ENCODE results near the gene APLNR.

APLNR gene

GRCh38 chr11:57219021-57219627, 17.9 kb downstream of the APLNR start:
- DNase-seq (ENCODE audit: extremely low read depth in 1 of 2, low read depth in 1 of 2) = no peak

GRCh38 chr11:57217053-57217452, 20.0 kb downstream of the APLNR start:
- no peak for DNase-seq (ENCODE audit: extremely low read depth in 1 of 2, low read depth in 1 of 2)

- DNase-seq (ENCODE audit: extremely low read depth in 1 of 2, low read depth in 1 of 2) = no peak
Observed at GRCh38 chr11:57216463-57216862, 20.6 kb downstream of the APLNR start.

GRCh38 chr11:57214494-57214893, 22.6 kb downstream of the APLNR start:
- no peak for DNase-seq (ENCODE audit: extremely low read depth in 1 of 2, low read depth in 1 of 2)

- DNase-seq (ENCODE audit: extremely low read depth in 1 of 2, low read depth in 1 of 2) = no peak
Observed at GRCh38 chr11:57214098-57214417, 23.0 kb downstream of the APLNR start.

GRCh38 chr11:57213342-57214097, 23.5 kb downstream of the APLNR start:
- no peak for DNase-seq (ENCODE audit: extremely low read depth in 1 of 2, low read depth in 1 of 2)

- no peak for DNase-seq (ENCODE audit: extremely low read depth in 1 of 2, low read depth in 1 of 2)
Observed at GRCh38 chr11:57210781-57211180, 26.3 kb downstream of the APLNR start.

- DNase-seq (ENCODE audit: extremely low read depth in 1 of 2, low read depth in 1 of 2) = no peak
Observed at GRCh38 chr11:57207168-57207567, 29.9 kb downstream of the APLNR start.

- no peak for DNase-seq (ENCODE audit: extremely low read depth in 1 of 2, low read depth in 1 of 2)
Observed at GRCh38 chr11:57205041-57205641, 31.9 kb downstream of the APLNR start.

- no peak for DNase-seq (ENCODE audit: extremely low read depth in 1 of 2, low read depth in 1 of 2)
Observed at GRCh38 chr11:57203882-57204480, 33.1 kb downstream of the APLNR start.

GRCh38 chr11:57203359-57203758, 33.7 kb downstream of the APLNR start:
- DNase-seq (ENCODE audit: extremely low read depth in 1 of 2, low read depth in 1 of 2) = no peak

- no peak for DNase-seq (ENCODE audit: extremely low read depth in 1 of 2, low read depth in 1 of 2)
Observed at GRCh38 chr11:57202281-57202680, 34.8 kb downstream of the APLNR start.

- no peak for DNase-seq (ENCODE audit: extremely low read depth in 1 of 2, low read depth in 1 of 2)
Observed at GRCh38 chr11:57200917-57201316, 36.1 kb downstream of the APLNR start.

- no peak for DNase-seq (ENCODE audit: extremely low read depth in 1 of 2, low read depth in 1 of 2)
Observed at GRCh38 chr11:57199330-57199729, 37.7 kb downstream of the APLNR start.

- no peak for DNase-seq (ENCODE audit: extremely low read depth in 1 of 2, low read depth in 1 of 2)
Observed at GRCh38 chr11:57197762-57198161, 39.3 kb downstream of the APLNR start.

- DNase-seq (ENCODE audit: extremely low read depth in 1 of 2, low read depth in 1 of 2) = no peak
Observed at GRCh38 chr11:57196596-57196995, 40.5 kb downstream of the APLNR start.

GRCh38 chr11:57192316-57192715, 44.7 kb downstream of the APLNR start:
- no peak for DNase-seq (ENCODE audit: extremely low read depth in 1 of 2, low read depth in 1 of 2)

- DNase-seq (ENCODE audit: extremely low read depth in 1 of 2, low read depth in 1 of 2) = no peak
Observed at GRCh38 chr11:57191311-57192219, 45.5 kb downstream of the APLNR start.

GRCh38 chr11:57190548-57190947, 46.5 kb downstream of the APLNR start:
- DNase-seq (ENCODE audit: extremely low read depth in 1 of 2, low read depth in 1 of 2) = no peak
